ENCODE data around the gene PSAPL1. TPM values are rescaled to one million over a fixed set of nuclear protein-coding genes. Genes with fewer than 3 reads are reported as not detected.
A peak's percentile ranks its signal among the peaks of the same experiment; 100 is the strongest.

PSAPL1 gene
- polyA plus RNA-seq, 1 donor from 2014 or later: not detected

DNA sequence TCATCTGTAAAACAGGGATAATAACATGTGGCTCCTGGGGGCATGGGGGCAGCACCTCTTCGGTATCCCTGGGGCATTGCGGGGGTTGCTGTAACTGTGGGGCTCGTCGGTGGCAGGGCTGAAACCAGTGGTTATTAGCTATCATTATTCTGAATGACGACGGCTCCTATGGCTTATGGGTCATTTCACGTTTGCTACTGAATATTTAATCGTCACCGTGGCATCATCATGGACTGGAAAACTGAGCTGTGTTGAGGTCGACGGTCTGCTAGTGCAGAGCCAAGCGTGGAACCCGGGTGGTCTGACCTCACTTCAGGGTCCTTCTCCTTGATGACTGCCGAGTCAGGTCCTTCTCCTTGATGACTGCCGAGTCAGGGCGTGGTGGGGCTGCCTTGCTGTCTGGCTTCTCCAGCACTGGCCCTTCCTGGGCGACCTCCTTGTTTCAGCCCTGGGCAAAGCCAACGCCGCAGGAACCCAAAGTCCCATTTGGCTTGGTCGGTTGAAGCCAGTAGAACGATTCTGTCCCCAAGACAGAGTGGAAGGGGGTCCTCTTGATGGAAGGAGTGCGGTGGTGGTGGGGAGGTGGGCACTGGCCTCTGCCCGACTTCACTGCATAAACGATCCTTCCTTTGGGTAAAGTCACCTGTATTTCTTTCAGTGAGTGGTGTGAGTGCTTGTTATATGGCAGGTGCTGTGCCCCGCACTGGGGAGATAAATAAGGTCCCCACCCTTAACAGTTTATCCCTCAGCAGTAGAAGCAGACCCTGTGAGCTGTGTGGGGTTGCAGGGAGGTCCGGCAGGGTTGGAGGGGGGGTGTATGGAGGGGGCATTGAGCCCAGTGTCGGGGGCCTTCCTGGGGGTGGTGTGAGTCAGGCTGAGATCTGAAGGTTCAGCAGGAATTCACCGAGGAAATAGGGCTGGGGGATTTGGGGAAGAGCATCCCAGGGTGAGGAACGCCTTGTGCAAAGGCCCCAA, 40.8 kb downstream of the PSAPL1 start:
- Mint-ChIP-seq H3K36me3 (peaks cover 2% of the 10 kb centered on the region), H3K27me3 (peaks cover 1% of the 10 kb centered on the region), H3K9me3 (no peaks in the 10 kb centered on the region)

DNA sequence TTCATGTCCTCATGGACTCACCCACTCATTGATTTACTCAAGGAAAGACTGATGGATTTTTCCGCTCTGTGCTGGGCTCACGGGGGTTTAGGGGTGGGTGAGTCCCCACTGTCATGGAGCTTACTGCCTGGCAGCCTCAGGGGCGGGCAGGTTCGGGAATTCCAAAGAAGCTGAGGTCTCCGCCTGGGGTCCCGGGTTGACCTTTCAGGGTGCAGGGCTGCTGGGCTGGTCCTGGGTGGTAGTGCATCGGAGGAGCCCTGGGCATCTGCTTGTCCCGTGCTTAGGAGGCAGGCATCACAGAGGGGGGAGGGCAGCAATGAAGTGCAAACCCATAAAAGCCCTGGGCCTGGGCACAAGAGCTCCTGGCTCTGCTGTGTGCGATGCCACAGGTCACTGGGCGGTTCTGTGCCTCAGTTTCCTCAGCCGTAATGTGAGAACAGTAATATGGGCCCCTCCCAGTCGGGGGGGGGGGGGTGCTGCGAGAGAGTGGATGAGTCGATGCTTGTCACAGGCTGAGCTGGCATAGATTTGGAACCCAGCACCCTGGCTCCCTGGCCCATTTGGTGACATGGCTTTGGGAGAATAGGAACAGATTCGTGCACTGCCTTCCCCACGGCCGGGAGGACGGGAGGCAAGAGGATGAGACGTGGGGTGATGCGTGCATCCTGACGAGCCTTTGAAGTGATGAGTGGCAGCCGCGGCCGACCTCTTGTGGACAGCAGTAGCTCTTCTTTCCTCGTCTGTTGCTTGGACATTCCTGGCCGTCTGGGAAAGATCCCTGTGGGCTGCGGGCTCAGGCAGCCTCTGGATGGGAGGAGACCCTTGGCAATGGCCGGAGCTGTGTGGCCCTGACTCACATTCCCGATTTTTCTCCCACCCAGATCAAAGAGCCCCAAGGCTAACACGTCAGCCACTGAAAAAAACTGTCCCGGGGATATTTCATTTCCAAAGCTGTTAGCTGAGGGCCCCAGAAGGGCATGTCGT, 42.0 kb downstream of the PSAPL1 start:
- H3K9me3 Mint-ChIP-seq: peaks cover 0 to 2% (median 0%) of the 10 kb centered on the region in 3 donors
- no peak overlapping the region for H3K4me3 Mint-ChIP-seq
- H3K27me3 Mint-ChIP-seq: no peaks in the 10 kb centered on the region
- H3K36me3 Mint-ChIP-seq: peaks cover 2% of the 10 kb centered on the region
- peak overlapping the region in 1 of 3 donors; percentile 20 for H3K27ac Mint-ChIP-seq
- H3K4me1 Mint-ChIP-seq: no peaks in the 10 kb centered on the region

More for the DNA sequence above, 40.8 kb downstream of the PSAPL1 start:
- no peak overlapping the region for H3K27ac Mint-ChIP-seq
- H3K4me1 Mint-ChIP-seq: no peaks in the 10 kb centered on the region
- no peak overlapping the region for H3K4me3 Mint-ChIP-seq

DNA sequence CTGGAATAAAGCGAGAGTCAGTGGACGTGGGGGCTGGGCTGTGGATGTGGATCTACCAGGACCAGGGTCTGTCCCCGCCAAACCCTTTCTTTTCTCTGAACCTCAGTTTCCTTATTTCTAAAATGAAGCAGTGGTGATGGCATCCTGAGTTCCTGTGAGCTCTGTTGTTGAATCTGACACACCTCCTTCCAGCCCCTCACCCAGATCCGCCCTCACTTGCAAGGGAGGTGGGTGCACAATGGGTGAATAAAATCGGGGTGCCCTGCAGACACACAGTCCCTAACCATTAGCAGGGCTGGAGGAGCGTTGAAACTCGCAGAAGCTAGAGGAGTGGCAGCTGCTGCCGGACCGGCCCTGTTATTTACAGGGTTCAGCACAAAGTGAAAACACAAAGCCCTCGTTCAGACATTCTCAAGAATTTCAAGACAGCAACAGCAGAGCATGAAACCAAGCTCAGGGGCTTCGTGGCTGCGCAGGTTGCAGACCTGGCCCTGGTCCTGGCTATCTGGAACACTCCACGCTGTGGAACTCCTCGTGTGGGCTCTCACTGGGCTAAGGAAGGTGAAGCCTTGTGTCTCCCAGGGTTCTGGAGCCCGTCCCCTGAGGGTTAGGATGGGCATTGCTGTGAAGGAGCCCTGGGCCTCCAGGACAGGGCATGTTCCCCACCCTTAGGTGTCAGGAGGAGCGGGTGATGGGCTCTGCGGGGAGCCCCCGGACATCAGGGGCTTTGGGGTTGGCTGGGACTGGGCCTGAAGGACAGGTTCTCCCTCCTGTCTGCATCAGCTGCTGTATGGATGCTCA, 42.9 kb downstream of the PSAPL1 start:
- Mint-ChIP-seq H3K27ac (no peak overlapping the region), H3K9me3 (peaks cover 0 to 3% (median 0%) of the 10 kb centered on the region in 3 donors), H3K27me3 (no peaks in the 10 kb centered on the region), H3K4me1 (no peaks in the 10 kb centered on the region), H3K4me3 (no peak overlapping the region), H3K36me3 (peaks cover 2% of the 10 kb centered on the region)

DNA sequence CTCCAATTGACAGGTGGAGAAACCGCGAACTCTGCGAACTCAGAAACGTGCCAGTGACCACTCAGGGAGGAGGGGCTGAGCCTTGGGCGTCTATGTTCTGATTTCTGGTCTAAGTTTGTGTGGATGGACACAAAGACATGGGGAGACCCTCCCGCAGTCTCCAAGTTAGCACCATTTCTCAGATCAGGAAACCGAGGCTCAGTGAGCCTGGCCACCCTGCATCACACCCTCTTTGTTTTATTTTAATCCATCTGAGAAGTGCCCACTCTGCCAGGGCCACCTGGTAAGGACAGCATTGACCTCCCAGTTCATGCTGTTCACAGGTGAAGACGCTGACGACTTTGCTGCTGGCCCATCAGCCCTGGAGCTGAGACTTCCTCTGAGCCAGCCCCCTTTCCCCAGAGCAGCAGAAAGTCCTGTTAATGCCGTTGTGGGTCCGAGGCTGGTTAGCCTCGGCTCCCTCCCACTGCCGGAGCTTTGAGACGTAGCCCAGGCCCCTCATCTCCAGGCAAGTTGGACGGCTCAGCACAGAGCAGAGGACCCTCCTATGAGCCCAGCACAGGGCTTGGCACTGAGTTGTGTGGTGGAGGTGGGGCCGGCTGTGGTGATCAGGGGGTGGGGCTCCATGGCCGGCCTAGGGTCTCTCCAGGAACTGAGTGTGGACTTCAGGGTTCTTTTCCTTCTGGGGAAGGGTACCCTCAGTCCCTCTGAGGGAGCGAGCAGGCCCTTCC, 43.7 kb downstream of the PSAPL1 start:
- H3K4me1 Mint-ChIP-seq: no peaks in the 10 kb centered on the region
- H3K4me3 Mint-ChIP-seq: no peak overlapping the region
- peaks cover 2% of the 10 kb centered on the region for H3K36me3 Mint-ChIP-seq
- peaks cover 0 to 5% (median 0%) of the 10 kb centered on the region in 3 donors for H3K9me3 Mint-ChIP-seq
- H3K27ac Mint-ChIP-seq: no peak overlapping the region
- H3K27me3 Mint-ChIP-seq: no peaks in the 10 kb centered on the region

DNA sequence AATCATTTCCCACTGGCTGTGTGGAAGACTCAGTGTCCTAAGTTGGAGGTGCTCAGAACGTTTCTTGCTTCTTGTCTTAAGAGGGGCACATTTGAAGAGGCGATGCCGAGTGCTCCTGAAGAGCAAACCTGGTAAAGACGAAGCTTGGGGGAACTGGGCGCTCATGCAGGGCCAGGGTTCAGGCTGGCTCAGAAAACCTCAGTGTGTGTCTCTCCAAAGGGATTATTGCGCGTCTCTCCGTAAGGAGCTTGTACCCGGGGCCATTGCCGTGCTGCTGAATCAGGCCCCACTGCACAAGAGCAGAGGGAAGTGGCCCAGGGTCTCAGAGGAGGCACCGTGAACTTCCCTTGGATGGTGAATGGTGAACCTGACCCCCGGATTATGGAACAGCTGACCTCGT, 44.4 kb downstream of the PSAPL1 start:
- no peaks in the 10 kb centered on the region for H3K4me1 Mint-ChIP-seq
- H3K4me3 Mint-ChIP-seq: no peak overlapping the region
- peaks cover 0 to 5% (median 0%) of the 10 kb centered on the region in 3 donors for H3K9me3 Mint-ChIP-seq
- H3K27me3 Mint-ChIP-seq: no peaks in the 10 kb centered on the region
- H3K36me3 Mint-ChIP-seq: peaks cover 2% of the 10 kb centered on the region
- no peak overlapping the region for H3K27ac Mint-ChIP-seq

DNA sequence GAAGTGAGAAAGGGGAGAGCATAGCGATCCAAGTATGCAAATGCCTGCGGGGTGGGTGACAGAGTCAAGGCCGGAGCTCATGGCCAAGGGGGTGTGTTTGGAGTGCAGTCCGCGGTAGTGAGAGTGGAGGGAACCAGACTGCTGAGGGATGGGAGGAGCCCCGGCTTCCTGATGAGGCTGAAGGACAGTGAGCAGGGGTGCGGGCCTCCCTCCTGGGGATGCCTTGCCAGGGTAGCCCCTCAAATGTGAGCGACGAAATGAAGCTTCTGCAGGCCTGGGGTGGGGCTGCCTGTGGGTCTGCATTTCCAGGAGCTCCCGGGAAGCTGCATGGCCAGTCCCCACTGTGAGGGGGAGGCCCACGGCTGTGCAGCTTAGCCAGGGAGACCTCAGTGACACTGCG, 45.0 kb downstream of the PSAPL1 start:
- H3K27ac Mint-ChIP-seq: no peak overlapping the region
- peaks cover 2% of the 10 kb centered on the region for H3K36me3 Mint-ChIP-seq
- H3K27me3 Mint-ChIP-seq: no peaks in the 10 kb centered on the region
- H3K4me3 Mint-ChIP-seq: no peak overlapping the region
- H3K9me3 Mint-ChIP-seq: peaks cover 0 to 5% (median 0%) of the 10 kb centered on the region in 3 donors
- H3K4me1 Mint-ChIP-seq: no peaks in the 10 kb centered on the region

DNA sequence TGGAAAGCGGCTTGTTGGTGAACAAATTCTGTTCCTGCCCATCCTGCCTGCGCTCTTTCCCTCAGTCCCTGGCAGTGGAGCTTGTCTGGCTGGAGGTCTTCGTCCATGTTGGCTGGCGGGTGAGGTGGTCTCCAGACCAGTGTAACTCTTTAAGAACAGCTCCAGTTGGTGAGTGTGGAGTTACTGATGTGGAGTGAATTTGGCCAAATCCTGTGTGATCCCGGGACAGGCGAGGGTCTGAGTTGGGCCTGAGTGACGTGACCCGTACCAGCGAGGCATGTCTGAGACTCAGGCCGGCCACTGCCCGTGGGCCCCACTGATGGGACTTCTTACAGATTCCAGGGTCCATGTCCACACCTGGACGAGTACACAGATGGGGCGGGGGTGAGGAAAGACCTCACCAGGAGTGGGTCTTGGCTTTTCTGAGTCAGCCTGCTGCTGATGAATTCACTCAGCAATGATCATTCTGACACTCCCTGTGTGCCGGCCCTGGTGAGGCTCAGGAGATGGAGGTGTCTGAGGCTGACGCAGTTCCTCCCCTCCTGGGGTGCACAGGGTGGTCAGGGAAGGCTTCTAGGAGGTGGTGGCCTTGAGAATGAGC, 45.5 kb downstream of the PSAPL1 start:
- Mint-ChIP-seq H3K27me3 (no peaks in the 10 kb centered on the region), H3K27ac (no peak overlapping the region), H3K4me1 (no peaks in the 10 kb centered on the region), H3K4me3 (no peak overlapping the region), H3K36me3 (peaks cover 2% of the 10 kb centered on the region), H3K9me3 (peaks cover 0 to 5% (median 0%) of the 10 kb centered on the region in 3 donors)

DNA sequence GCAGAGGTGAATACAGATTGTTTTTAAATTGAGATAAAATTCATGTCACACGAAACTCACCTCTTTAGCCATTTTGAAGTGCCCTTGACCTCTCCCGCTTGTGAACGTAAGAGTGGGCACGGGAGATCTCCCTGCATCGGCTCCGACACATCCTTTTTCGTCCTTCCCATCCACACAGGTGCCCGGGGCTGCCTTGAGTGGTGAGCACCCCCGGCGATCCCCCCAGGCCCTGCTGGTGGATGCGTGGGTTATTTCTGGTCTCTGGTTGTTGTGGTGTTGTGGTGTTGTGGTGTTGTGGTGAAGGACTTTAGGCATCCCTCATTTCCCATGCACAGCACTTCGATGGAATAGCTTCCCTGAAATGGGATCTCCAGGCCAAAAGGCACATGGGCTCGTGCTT, 46.1 kb downstream of the PSAPL1 start:
- no peaks in the 10 kb centered on the region for H3K27me3 Mint-ChIP-seq

DNA sequence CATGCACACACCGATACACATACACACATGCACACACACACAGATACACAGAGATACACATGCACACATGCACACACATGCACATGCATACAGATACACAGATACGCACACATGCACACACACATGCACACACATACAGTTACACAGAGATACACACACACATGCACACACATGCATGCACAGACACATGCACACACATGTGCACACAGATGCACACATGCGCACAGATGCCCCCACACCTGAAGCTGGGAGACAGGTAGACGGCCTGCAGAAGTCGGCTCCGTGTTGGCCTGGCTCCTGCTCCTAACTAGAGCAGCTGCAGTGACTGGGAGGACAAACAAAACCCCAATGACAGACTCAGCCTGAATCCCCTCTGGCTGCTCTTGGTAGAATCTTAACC, 46.8 kb downstream of the PSAPL1 start:
- no peaks in the 10 kb centered on the region for H3K27me3 Mint-ChIP-seq

More for the DNA sequence above, 46.1 kb downstream of the PSAPL1 start:
- Mint-ChIP-seq H3K4me3 (no peak overlapping the region), H3K9me3 (peaks cover 0 to 5% (median 0%) of the 10 kb centered on the region in 3 donors), H3K36me3 (peaks cover 2% of the 10 kb centered on the region), H3K27ac (no peak overlapping the region), H3K4me1 (no peaks in the 10 kb centered on the region)

DNA sequence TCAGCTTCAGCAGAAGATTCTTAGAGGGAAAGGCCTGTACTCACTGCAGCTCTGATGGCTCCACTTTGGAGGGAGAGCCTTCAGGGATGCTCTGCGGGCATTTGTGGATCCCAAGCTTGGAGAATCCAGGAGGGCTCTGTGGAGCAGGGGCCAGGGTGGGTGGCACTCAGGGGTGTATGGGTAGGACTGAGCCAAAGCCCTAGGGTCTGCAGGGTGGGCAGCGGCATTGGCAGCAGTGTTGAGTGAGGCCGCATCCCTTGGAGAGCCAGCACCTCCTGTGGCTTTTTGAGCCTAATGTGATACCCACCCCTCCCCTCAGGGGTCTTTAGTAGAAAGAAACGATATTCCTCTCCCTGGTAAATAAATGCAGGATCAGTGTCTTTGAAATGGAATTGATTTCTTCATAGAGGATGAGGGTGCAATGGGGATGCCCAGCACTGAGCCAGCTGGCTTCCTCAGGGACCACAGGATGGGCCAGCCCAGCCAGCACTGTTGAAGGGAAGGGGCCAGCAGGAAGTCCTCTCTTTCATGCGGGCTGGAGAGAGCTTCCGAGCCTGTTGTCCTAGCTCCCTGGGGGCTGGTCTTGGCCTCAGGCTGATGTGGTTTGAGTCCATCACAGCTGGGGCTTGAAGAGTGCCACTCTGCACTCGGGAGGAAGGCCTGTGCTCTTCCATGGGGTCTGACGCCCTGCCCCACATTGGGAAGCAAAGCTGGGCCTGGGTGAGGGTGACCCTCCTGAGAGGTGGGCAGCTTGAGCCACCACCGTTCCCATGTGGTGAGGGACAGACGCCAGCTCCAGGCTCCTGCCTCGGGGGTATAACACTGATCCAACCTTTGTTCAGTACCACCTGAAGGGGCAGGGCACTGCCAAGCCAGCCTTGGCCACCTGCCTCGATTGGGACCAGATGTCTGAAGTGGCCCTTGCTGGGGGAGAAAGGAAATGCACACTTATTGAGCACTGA, 49.5 kb downstream of the PSAPL1 start:
- Mint-ChIP-seq H3K36me3 (peaks cover 2% of the 10 kb centered on the region), H3K4me3 (no peak overlapping the region), H3K4me1 (no peaks in the 10 kb centered on the region), H3K9me3 (peaks cover 0 to 5% (median 0%) of the 10 kb centered on the region in 3 donors), H3K27me3 (peaks cover under 1% of the 10 kb centered on the region), H3K27ac (no peak overlapping the region)

More for the DNA sequence above, 46.8 kb downstream of the PSAPL1 start:
- Mint-ChIP-seq H3K27ac (no peak overlapping the region), H3K36me3 (peaks cover 2% of the 10 kb centered on the region), H3K9me3 (peaks cover 0 to 5% (median 0%) of the 10 kb centered on the region in 3 donors), H3K4me1 (no peaks in the 10 kb centered on the region), H3K4me3 (no peak overlapping the region)

DNA sequence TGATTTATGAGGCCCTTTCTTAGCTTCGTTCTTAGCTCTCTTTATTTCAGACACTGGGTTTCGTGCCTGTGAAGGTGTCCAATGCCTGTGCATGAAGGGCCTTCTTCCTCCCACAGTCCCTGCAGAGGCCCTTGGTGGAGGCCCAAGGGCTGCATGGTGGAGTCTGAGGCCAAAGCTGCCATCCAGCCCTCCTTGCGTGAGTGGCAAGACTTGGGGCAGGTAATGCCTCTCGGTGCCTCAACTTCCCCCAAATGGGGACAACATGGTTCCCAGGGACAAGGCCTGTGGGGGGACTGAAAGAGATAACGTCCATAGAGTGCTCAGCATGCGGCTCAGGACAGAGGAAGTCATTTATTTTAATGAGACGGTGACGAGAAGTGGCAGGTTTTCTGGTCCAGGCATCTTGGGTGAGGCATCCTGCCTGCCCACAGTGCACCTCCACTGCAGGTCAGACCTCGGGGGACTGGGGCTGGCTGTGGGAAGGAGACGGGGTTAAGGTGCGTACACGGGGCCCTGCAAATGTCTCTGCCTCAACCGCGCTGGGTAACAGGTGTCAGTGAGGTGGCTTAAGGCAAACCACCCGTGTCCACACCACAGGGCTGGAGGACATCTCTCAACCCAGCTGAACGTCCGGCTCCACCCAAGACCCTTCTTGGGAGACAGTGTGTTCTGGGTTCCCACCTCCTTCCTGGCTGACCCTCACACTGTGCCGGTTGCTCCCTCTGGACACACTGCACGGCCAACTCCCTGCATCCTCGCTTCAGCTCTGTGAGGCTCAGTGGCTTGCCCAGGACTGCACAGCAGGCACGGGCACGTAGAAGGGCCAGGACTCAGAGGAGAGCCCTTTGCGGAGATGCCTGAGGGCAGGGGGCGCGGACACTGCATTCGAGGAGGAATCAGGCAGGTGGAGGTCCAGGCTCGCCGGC, 50.5 kb downstream of the PSAPL1 start:
- Mint-ChIP-seq H3K4me1 (no peaks in the 10 kb centered on the region), H3K9me3 (peaks cover 0 to 5% (median 0%) of the 10 kb centered on the region in 3 donors), H3K27ac (no peak overlapping the region), H3K4me3 (no peak overlapping the region), H3K27me3 (peaks cover 2% of the 10 kb centered on the region), H3K36me3 (no peaks in the 10 kb centered on the region)

DNA sequence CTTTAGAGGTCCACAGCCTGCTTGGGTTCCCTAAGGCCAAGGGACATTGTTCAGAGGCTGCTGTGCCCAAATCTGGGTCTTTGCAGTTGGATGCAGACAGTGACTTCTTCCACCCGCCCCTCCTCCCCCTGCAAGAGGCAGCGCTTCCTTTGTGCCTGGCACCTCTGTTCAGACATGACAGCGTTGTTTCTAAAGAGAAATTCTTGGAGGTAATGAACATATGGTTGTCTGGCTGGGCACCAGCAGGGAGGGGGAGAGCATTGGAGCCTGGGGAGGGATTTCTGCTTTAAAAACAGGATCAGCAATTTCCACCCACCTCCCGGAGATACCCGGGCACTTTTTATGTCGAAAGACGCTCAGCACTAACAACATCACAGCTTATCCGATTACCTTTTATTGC, 51.5 kb downstream of the PSAPL1 start:
- Mint-ChIP-seq H3K27ac (no peak overlapping the region), H3K36me3 (no peaks in the 10 kb centered on the region), H3K4me1 (no peaks in the 10 kb centered on the region), H3K27me3 (peaks cover 2% of the 10 kb centered on the region), H3K9me3 (peaks cover 0 to 5% (median 0%) of the 10 kb centered on the region in 3 donors), H3K4me3 (no peak overlapping the region)
